Left renal cortex interstitium (tissue), 4 donors: ENCODE data around the gene PROB1. TPM values are rescaled to one million over a fixed set of nuclear protein-coding genes. Genes with fewer than 3 reads are reported as not detected.
"Not testable (repeated sequence)": the region's sequence is repeated elsewhere in the genome, so short reads cannot be mapped to it uniquely, and the experiment has no call there.

Source experiments
- DNase-seq, 4 donors: peaks; one replicate each; pipeline ENCODE4 v3.0.0-alpha.2; 2013; ENCODE audit warnings: low read depth in 4 of 4, low spot score in 2 of 4, missing footprints in 1 of 4
- polyA plus RNA-seq, 4 donors: library from polyadenylated mRNA; unstranded; fragments of 120-200 nt; gene quantifications; one replicate each; pipeline ENCODE4 v1.2.1, GENCODE V29; 2013; ENCODE audit not compliant: insufficient read length in 4 of 4

PROB1 gene
- polyA plus RNA-seq, 4 donors, result 1.7 to 3.5 (median 3.0) TPM

GRCh38 chr5:139394123-139394653, 716 bp downstream of the PROB1 start:
- DNase-seq, result no peak

- no peak for DNase-seq
Measured at GRCh38 chr5:139393497-139394122, 1.3 kb downstream of the PROB1 start.

GRCh38 chr5:139392678-139393496, 2.0 kb downstream of the PROB1 start:
- DNase-seq, result no peak

- DNase-seq, result no peak
Measured at GRCh38 chr5:139392324-139392677, 2.6 kb downstream of the PROB1 start.

- DNase-seq, result no peak
Measured at GRCh38 chr5:139391570-139392323, 3.2 kb downstream of the PROB1 start.

GRCh38 chr5:139390639-139391569, 4.0 kb downstream of the PROB1 start:
- no peak for DNase-seq

- no peak for DNase-seq
Measured at GRCh38 chr5:139389701-139390638, 4.9 kb downstream of the PROB1 start, which contains the start of gene MZB1. Gene MZB1, minus strand, starts transcription at chr5:139389913. Its CDS starts 57 bp downstream, at chr5:139389856.

- DNase-seq, result no peak
Measured at GRCh38 chr5:139388198-139388821, 6.6 kb downstream of the PROB1 start.

- DNase-seq, result no peak
Measured at GRCh38 chr5:139387611-139388197, 7.2 kb downstream of the PROB1 start.

GRCh38 chr5:139386956-139387355, 7.9 kb downstream of the PROB1 start:
- DNase-seq, result not testable (repeated sequence)

- DNase-seq, result no peak
Measured at GRCh38 chr5:139386050-139386438, 8.9 kb downstream of the PROB1 start.

- DNase-seq, result no peak
Measured at GRCh38 chr5:139385061-139386049, 9.5 kb downstream of the PROB1 start.

- DNase-seq, result no peak
Measured at GRCh38 chr5:139384591-139385051, 10.3 kb downstream of the PROB1 start.

- no peak for DNase-seq
Measured at GRCh38 chr5:139383993-139384590, 10.8 kb downstream of the PROB1 start.

GRCh38 chr5:139383275-139383992, 11.5 kb downstream of the PROB1 start, which contains the start of gene SLC23A1:
Gene SLC23A1, minus strand, starts transcription at chr5:139383297. Its CDS starts 44 bp downstream, at chr5:139383253.
- DNase-seq, result no peak

GRCh38 chr5:139382807-139383206, 12.1 kb downstream of the PROB1 start:
- DNase-seq, result no peak
